Measurements from ENCODE around the gene KCNH5. TPM values are rescaled to one million over a fixed set of nuclear protein-coding genes. Genes with fewer than 3 reads are reported as not detected.

Gene KCNH5
- total and polyA plus RNA-seq, 9 of the 15 experiments (the other 6 are each of a cell fraction or from before 2014, with no cell fraction given): 1.1 to 2.4 (median 1.4) TPM

GRCh38 chr14:62722406-62722805, 322.9 kb downstream of the KCNH5 start:
- no peaks in the 10 kb centered on the region for H3K27me3 ChIP-seq (ENCODE audit: control insufficient read depth in 2 of 2, insufficient read depth in 2 of 2, low read length in 2 of 2)
- DNase-seq (ENCODE audit: extremely low read depth in 1 of 4, low spot score in 3 of 4) (no peak), FAIRE-seq (no peak), ATAC-seq (no peak)
- H3K4me1 ChIP-seq (replicated peaks in 1 of 2; ENCODE audit: control insufficient read depth in 2 of 2, insufficient read depth in 2 of 2, low read length in 2 of 2): no peaks in the 10 kb centered on the region
- H3K4me2 ChIP-seq (ENCODE audit: insufficient read depth, low read length): no peak overlapping the region
- no peaks in the 10 kb centered on the region for H3K36me3 ChIP-seq (ENCODE audit: control insufficient read depth, insufficient read depth, low read length)
- no peak overlapping the region for H3K4me3 ChIP-seq
- intact Hi-C loops (cut with micrococcal nuclease) (no loop called here), in situ Hi-C loops (cut with MboI) (no loop called here)
- H4K20me1 ChIP-seq (replicated peaks; ENCODE audit: control insufficient read depth, insufficient read depth, low read length): no peaks in the 10 kb centered on the region
- H3K9ac ChIP-seq (ENCODE audit: insufficient read depth in 1 of 2, low read depth in 2 of 2, low read length in 2 of 2): no peak overlapping the region
- WGBS (ENCODE audit: insufficient coverage, low coverage, missing lambda C conversion rate): 0% methylated on average over 2 of the region's 2 CpGs
- no TSS peak for BruUV-seq (replicated peaks)
- no peak overlapping the region for H3K27ac ChIP-seq (ENCODE audit: extremely low read depth, low read depth, low read length)
- H2AFZ ChIP-seq (ENCODE audit: low read depth, low read length): no peak overlapping the region
- H3K9me1 ChIP-seq (ENCODE audit: control insufficient read depth, insufficient read depth, low read length): no peaks in the 10 kb centered on the region
- ChIA-PET CTCF (ENCODE audit: low intra/inter-chr PET ratio) (no interaction called here), POLR2A (no interaction called here)
- H3K79me2 ChIP-seq (ENCODE audit: control insufficient read depth, insufficient read depth, low read length): no peaks in the 10 kb centered on the region
- TF ChIP-seq CLOCK (CRISPR knock-in tag; IDR thresholded peaks at IDR 0.05; ENCODE audit: borderline replicate concordance) (no peak), NR0B1 (IDR thresholded peaks at IDR 0.05; ENCODE audit: partially characterized antibody) (no peak)
- H3K9me3 ChIP-seq (replicated peaks; ENCODE audit: control insufficient read depth, insufficient read depth, low read depth, low read length): no peaks in the 10 kb centered on the region; the same call in 1 of the 2 replicates
